Measurements from ENCODE around the gene ACER1. TPM values are rescaled to one million over a fixed set of nuclear protein-coding genes. Genes with fewer than 3 reads are reported as not detected.

Gene ACER1
- total RNA-seq, 1 donor from 2014 or later, result not detected

DNA sequence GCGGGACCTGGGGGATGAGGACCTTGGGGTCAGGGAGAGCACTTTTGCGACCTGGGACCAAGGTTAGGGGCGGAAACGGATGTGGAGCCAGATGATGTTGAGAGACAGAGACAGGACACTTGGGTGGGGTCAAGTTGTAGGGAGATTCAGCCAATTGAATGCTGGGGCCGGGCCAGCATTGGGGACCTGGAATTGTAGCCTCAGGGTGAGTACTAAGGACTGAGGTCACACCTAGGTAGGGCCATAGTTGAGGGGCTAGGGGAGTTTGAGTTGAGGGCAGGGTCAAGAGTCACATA is 40.3 kb upstream of the ACER1 start:
- H3K27ac Mint-ChIP-seq (ENCODE audit: unreplicated experiment), result peak overlapping the region; percentile 82
- peak overlapping the region; percentile 76 for H3K4me3 Mint-ChIP-seq (ENCODE audit: unreplicated experiment)
- peaks cover 19% of the 10 kb centered on the region for H3K4me1 Mint-ChIP-seq (ENCODE audit: unreplicated experiment)
- TF ChIP-seq, protein P1, sequence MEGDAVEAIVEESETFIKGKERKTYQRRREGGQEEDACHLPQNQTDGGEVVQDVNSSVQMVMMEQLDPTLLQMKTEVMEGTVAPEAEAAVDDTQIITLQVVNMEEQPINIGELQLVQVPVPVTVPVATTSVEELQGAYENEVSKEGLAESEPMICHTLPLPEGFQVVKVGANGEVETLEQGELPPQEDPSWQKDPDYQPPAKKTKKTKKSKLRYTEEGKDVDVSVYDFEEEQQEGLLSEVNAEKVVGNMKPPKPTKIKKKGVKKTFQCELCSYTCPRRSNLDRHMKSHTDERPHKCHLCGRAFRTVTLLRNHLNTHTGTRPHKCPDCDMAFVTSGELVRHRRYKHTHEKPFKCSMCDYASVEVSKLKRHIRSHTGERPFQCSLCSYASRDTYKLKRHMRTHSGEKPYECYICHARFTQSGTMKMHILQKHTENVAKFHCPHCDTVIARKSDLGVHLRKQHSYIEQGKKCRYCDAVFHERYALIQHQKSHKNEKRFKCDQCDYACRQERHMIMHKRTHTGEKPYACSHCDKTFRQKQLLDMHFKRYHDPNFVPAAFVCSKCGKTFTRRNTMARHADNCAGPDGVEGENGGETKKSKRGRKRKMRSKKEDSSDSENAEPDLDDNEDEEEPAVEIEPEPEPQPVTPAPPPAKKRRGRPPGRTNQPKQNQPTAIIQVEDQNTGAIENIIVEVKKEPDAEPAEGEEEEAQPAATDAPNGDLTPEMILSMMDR (IDR thresholded peaks at IDR 0.05), result no peak
- DNase-seq (ENCODE audit: extremely low spot score, unreplicated experiment), result no peak
- peaks cover 3% of the 10 kb centered on the region for H3K36me3 Mint-ChIP-seq (ENCODE audit: unreplicated experiment)
- H3K27me3 Mint-ChIP-seq (ENCODE audit: unreplicated experiment), result no peaks in the 10 kb centered on the region
- H3K9me3 Mint-ChIP-seq (ENCODE audit: unreplicated experiment), result no peaks in the 10 kb centered on the region

DNA sequence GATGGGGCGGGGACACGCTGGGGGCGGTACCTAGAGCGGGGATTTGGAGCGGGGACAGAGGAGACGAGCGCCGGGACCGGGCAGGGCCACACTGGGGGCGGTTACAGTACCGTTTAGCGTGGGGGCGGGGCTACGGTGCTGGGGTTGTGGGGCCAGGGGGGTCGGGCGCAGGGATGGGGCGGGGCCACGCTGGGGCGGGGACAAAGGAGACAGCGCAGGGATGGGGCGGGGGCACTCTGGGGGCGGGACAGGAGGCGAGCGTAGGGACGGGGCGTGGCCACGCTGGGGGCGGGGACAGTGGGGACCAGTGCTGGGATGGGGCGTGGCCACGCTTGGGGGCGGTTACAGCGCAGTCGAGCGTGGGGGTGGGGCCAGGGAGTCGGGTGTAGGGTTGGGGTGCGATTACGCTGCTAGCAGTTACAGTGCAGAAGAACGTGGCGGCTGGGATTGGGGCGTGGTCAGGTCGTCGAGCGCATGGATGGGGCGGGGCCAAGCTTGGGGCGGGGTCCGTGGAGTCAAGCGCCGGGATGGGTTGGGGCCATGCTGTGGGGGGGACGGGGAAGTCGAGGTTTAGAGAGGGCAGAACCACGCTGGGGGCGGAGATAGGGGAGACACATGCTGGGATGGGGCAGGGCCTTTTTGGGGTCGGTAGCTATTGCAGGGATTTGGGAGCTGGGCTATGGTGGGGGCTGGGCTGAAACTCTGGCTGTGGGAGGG is 39.8 kb upstream of the ACER1 start:
- Mint-ChIP-seq H3K36me3 (ENCODE audit: unreplicated experiment) (peaks cover 5% of the 10 kb centered on the region), H3K9me3 (ENCODE audit: unreplicated experiment) (no peaks in the 10 kb centered on the region), H3K27ac (ENCODE audit: unreplicated experiment) (peak overlapping the region; percentile 96), H3K4me3 (ENCODE audit: unreplicated experiment) (peak overlapping the region; percentile 84), H3K4me1 (ENCODE audit: unreplicated experiment) (peaks cover 15% of the 10 kb centered on the region), H3K27me3 (ENCODE audit: unreplicated experiment) (no peaks in the 10 kb centered on the region)
- DNase-seq (ENCODE audit: extremely low spot score, unreplicated experiment), result peak; percentile 100
- TF ChIP-seq, protein P1 (IDR thresholded peaks at IDR 0.05), result no peak

DNA sequence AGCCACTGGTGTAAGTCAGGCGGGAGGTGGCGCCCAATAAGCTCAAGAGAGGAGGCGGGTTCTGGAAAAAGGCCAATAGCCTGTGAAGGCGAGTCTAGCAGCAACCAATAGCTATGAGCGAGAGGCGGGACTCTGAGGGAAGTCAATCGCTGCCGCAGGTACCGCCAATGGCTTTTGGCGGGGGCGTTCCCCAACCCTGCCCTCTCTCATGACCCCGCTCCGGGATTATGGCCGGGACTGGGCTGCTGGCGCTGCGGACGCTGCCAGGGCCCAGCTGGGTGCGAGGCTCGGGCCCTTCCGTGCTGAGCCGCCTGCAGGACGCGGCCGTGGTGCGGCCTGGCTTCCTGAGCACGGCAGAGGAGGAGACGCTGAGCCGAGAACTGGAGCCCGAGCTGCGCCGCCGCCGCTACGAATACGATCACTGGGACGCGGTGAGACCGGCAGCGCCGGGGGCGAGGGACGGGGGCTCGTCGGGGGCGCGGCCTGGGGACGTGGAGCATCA is 39.2 kb upstream of the ACER1 start, which contains the start of gene ALKBH7:
Gene ALKBH7, plus strand, starts transcription at position 201 of the 502 bp plus-strand sequence. Its CDS starts 27 bp downstream, at position 228.
- H3K27ac Mint-ChIP-seq (ENCODE audit: unreplicated experiment), result peak within 1 kb of the TSS; percentile 96
- DNase-seq (ENCODE audit: extremely low spot score, unreplicated experiment), result peak; percentile 99
- peaks cover 12% of the 10 kb centered on the region for H3K4me1 Mint-ChIP-seq (ENCODE audit: unreplicated experiment)
- H3K36me3 Mint-ChIP-seq (ENCODE audit: unreplicated experiment), result peaks cover 7% of the 10 kb centered on the region
- TF ChIP-seq, protein P1 (IDR thresholded peaks at IDR 0.05), result no peak
- H3K4me3 Mint-ChIP-seq (ENCODE audit: unreplicated experiment), result peak within 1 kb of the TSS; percentile 84
- H3K27me3 Mint-ChIP-seq (ENCODE audit: unreplicated experiment), result no peaks in the 10 kb centered on the region
- no peaks in the 10 kb centered on the region for H3K9me3 Mint-ChIP-seq (ENCODE audit: unreplicated experiment)

DNA sequence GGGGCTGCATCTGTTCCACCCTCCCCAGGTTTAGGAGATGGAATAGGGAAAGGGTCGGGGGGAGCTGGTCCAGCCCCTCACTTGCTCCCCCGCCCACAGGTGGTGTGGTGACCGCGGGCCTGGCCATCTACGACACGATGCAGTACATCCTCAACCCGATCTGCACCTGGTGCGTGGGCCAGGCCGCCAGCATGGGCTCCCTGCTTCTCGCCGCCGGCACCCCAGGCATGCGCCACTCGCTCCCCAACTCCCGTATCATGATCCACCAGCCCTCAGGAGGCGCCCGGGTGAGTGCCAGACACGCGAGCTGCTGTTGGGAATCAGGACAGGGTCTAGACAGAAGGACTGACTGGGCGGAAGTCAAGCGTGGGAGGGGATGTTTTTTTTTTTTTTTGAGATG is 30.9 kb upstream of the ACER1 start:
- Mint-ChIP-seq H3K27ac (ENCODE audit: unreplicated experiment) (no peak overlapping the region), H3K36me3 (ENCODE audit: unreplicated experiment) (peaks cover 15% of the 10 kb centered on the region), H3K4me1 (ENCODE audit: unreplicated experiment) (peaks cover 15% of the 10 kb centered on the region), H3K4me3 (ENCODE audit: unreplicated experiment) (no peak overlapping the region), H3K27me3 (ENCODE audit: unreplicated experiment) (no peaks in the 10 kb centered on the region), H3K9me3 (ENCODE audit: unreplicated experiment) (no peaks in the 10 kb centered on the region)
- no peak for DNase-seq (ENCODE audit: extremely low spot score, unreplicated experiment)
- TF ChIP-seq, protein P1 (IDR thresholded peaks at IDR 0.05), result no peak

DNA sequence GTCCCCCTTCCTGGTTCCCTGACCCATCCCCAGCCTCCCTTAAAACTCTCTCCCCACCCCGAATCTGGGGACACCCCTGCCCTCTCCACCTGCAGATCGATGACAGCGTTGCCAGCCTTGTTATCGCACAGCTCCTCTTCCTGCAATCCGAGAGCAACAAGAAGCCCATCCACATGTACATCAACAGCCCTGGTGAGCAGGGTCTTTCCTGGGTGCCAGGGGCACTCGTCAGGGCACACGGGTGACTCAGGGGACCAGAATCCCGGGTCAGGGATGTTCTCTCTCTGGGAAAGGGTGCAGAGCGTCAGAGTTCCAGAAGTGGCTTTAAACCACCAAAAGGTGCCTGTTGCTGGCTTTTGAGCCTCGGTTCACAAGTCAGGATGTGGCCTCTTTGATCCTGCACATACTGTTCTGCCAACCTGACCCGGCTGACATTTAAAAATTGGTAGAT is 29.0 kb upstream of the ACER1 start:
- DNase-seq (ENCODE audit: extremely low spot score, unreplicated experiment), result no peak
- TF ChIP-seq, protein P1 (IDR thresholded peaks at IDR 0.05), result no peak
- Mint-ChIP-seq H3K4me1 (ENCODE audit: unreplicated experiment) (peaks cover 18% of the 10 kb centered on the region), H3K27ac (ENCODE audit: unreplicated experiment) (peak overlapping the region; percentile 86), H3K27me3 (ENCODE audit: unreplicated experiment) (no peaks in the 10 kb centered on the region), H3K4me3 (ENCODE audit: unreplicated experiment) (peak overlapping the region; percentile 86), H3K9me3 (ENCODE audit: unreplicated experiment) (no peaks in the 10 kb centered on the region), H3K36me3 (ENCODE audit: unreplicated experiment) (peaks cover 6% of the 10 kb centered on the region)

All from osteocyte (in vitro differentiated cells).